Activated CD4-positive, alpha-beta memory T cell treated with anti-CD3 and anti-CD28 coated beads for 36 hours (primary cell): ENCODE data around the gene MYBPH. TPM values are rescaled to one million over a fixed set of nuclear protein-coding genes. Genes with fewer than 3 reads are reported as not detected.

ENCODE experiments used
- CTCF ChIA-PET: fragments of 350-600 bp; sonication (Branson Sonifier 250); formaldehyde crosslinking; loops from one replicate; lab custom pipeline; 2021; ENCODE audit warnings: antibody characterized with exemption, inconsistent platforms; lab: Charles Lee
- POLR2A ChIA-PET: fragments of 350-600 bp; sonication (Branson Sonifier 250); formaldehyde crosslinking; loops from one replicate; lab custom pipeline; 2021; ENCODE audit warnings: antibody characterized with exemption; lab: Charles Lee
- DNase-seq: peaks from one replicate; pipeline ENCODE4 v3.0.0-alpha.2; 2020
- H3K27ac Mint-ChIP-seq: one replicate; pipeline ENCODE4 v1.8.0; 2021; ENCODE audit warnings: mixed read lengths
- H3K27me3 Mint-ChIP-seq: one replicate; pipeline ENCODE4 v1.8.0; 2021; ENCODE audit warnings: mixed read lengths
- H3K36me3 Mint-ChIP-seq: one replicate; pipeline ENCODE4 v1.8.0; 2021; ENCODE audit warnings: mixed read lengths
- H3K4me1 Mint-ChIP-seq: one replicate; pipeline ENCODE4 v1.8.0; 2021; ENCODE audit warnings: low read depth, mixed read lengths
- H3K4me3 Mint-ChIP-seq: one replicate; pipeline ENCODE4 v1.8.0; 2021; ENCODE audit warnings: mild to moderate bottlenecking, mixed read lengths
- H3K9me3 Mint-ChIP-seq: one replicate; pipeline ENCODE4 v1.8.0; 2021; ENCODE audit warnings: mixed read lengths
- intact Hi-C: fragments of 100-400 bp; cut with micrococcal nuclease; formaldehyde crosslinking; loops from one replicate; pipeline ENCODE4 v1.15.1; 2023
- total RNA-seq, 2 experiments: library from RNA; stranded (reverse); gene quantifications; one replicate each; pipeline ENCODE4 v1.2.3, GENCODE V29; 2021

Gene MYBPH
- total RNA-seq, 2 experiments from 2014 or later, result not detected

DNA sequence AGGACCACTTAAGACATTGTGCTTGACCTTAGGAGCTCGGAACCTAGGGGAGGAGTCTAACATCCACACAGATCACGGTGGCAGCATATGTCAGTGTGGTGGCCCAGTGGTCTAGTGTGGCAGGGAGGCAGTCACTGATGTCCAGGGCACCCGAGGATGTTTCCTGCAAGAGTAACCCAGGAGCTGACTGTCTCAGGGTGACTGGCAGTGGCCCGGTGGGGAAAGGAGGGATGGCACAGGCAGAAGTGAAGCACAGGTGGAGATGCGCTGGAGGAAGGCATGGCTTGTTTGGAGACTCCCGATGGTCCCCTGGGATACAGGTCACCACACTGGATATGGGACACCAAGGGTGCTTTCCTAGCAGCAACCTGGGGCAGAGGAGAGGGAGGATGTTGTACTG is 37.5 kb upstream of the MYBPH start:
- H3K36me3 Mint-ChIP-seq, result no peaks in the 10 kb centered on the region
- no peak overlapping the region for H3K4me3 Mint-ChIP-seq
- no peak for DNase-seq
- intact Hi-C loops, result no loop called here
- POLR2A ChIA-PET, result no interaction called here
- H3K4me1 Mint-ChIP-seq, result no peaks in the 10 kb centered on the region
- H3K27me3 Mint-ChIP-seq, result peaks cover 6% of the 10 kb centered on the region
- H3K9me3 Mint-ChIP-seq, result no peaks in the 10 kb centered on the region
- no peak overlapping the region for H3K27ac Mint-ChIP-seq
- CTCF ChIA-PET, result interaction anchor here (13.4 kb wide), 1 partner anchor 174 kb away, joined by 248 read pairs; no protein-coding TSS in a partner anchor

DNA sequence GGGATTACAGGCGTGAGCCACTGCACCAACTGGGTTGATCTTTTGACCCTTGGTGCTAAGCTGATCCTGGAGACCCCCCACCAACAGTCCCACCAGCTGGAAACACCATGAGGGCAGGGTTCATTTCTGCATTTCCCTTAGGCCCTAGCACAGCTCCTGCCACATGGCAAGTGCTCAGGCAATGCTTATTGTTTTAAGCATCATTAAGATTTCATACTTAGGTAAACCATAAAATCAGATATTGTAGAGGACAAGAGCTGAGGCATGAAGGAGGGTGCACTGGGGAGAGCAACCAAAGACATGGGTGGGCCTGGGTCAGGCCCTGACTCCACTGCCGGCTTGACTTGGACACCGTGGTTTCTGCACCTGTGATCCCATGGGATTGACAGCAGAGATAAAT is 36.2 kb upstream of the MYBPH start:
- no peak for DNase-seq
- no peaks in the 10 kb centered on the region for H3K36me3 Mint-ChIP-seq
- ChIA-PET POLR2A (no interaction called here), CTCF (interaction anchor here (1.1 to 13.4 kb wide), 3 partner anchors 39 to 173 kb away, joined by 4 to 248 read pairs (median 6); no protein-coding TSS in a partner anchor)
- H3K27ac Mint-ChIP-seq, result no peak overlapping the region
- no peaks in the 10 kb centered on the region for H3K4me1 Mint-ChIP-seq
- intact Hi-C loops, result no loop called here
- H3K27me3 Mint-ChIP-seq, result peaks cover 5% of the 10 kb centered on the region
- H3K4me3 Mint-ChIP-seq, result no peak overlapping the region
- no peaks in the 10 kb centered on the region for H3K9me3 Mint-ChIP-seq

DNA sequence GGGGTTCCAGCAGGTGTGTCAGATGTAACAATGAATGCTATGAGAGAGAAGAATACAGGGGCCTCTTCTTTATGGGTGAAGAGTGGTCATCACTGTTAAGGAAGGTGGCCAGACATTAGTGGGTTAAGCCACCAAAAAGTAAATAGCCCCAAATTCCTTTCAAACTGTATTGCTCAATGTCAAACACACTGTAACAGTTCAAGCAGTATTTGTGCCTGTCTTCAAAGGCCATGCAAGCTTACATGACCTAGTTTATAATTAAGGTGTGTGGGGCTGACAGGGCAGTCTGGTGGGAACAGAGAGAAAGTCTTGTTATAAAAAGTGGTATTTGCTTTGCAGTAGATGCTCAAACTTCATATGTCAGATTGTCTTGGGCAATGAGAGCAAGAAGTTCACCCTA is 35.4 kb upstream of the MYBPH start:
- intact Hi-C loops, result no loop called here
- H3K36me3 Mint-ChIP-seq, result no peaks in the 10 kb centered on the region
- H3K27me3 Mint-ChIP-seq, result peaks cover 2% of the 10 kb centered on the region
- H3K27ac Mint-ChIP-seq, result no peak overlapping the region
- no peak overlapping the region for H3K4me3 Mint-ChIP-seq
- no peaks in the 10 kb centered on the region for H3K9me3 Mint-ChIP-seq
- H3K4me1 Mint-ChIP-seq, result no peaks in the 10 kb centered on the region
- DNase-seq, result no peak
- POLR2A ChIA-PET, result no interaction called here
- CTCF ChIA-PET, result interaction anchor here (1.1 to 13.4 kb wide), 3 partner anchors 38 to 172 kb away, joined by 4 to 248 read pairs (median 6); no protein-coding TSS in a partner anchor

DNA sequence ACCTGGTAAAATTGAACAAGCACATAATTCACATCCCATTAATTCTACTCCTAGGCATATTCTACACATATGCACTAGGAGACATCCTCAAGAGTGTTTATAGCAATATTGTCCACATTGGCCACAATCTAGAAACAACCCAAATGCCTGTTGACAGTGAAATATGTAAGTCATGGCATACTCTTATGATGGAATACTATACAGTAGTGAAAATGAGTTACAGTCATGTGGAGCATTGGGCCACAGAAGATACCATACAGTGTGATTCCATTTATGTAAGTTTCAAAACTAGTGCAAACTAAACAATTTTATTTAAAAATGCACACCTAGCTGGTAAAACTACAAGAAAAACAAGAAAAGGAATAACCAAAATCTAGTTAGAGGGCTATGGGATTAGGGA is 34.7 kb upstream of the MYBPH start:
- intact Hi-C loops, result no loop called here
- peaks cover 2% of the 10 kb centered on the region for H3K27me3 Mint-ChIP-seq
- no peak overlapping the region for H3K4me3 Mint-ChIP-seq
- CTCF ChIA-PET, result interaction anchor here (2.2 to 13.4 kb wide), 2 partner anchors 57 to 172 kb away, joined by 6 to 248 read pairs; no protein-coding TSS in a partner anchor
- H3K27ac Mint-ChIP-seq, result no peak overlapping the region
- no peak for DNase-seq
- H3K9me3 Mint-ChIP-seq, result no peaks in the 10 kb centered on the region
- no peaks in the 10 kb centered on the region for H3K36me3 Mint-ChIP-seq
- no peaks in the 10 kb centered on the region for H3K4me1 Mint-ChIP-seq
- POLR2A ChIA-PET, result no interaction called here

DNA sequence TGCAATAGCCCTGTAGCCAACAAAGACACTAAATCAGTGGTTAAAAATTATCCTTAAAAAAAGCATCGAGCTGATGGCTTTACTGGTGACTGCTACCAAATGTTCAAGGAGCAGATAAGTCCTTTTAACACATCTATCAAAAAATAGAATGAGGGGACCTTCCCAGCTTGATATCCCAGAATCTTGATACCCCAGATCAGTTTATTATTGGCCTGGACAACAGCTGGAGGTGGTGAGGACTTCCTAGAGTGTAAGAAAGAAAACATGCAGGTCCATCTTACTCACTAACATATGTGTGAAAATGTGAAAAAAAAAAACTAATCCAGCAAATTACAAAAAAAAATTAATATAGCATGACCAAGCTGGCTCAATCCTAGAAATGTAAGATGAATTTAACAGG is 32.6 kb upstream of the MYBPH start:
- ChIA-PET POLR2A (no interaction called here), CTCF (interaction anchor here (1.0 kb wide), 1 partner anchor 8 kb away, joined by 7 read pairs; no protein-coding TSS in a partner anchor)
- Mint-ChIP-seq H3K4me3 (no peak overlapping the region), H3K4me1 (no peaks in the 10 kb centered on the region), H3K27ac (no peak overlapping the region), H3K9me3 (no peaks in the 10 kb centered on the region), H3K27me3 (peaks cover 2% of the 10 kb centered on the region), H3K36me3 (no peaks in the 10 kb centered on the region)
- intact Hi-C loops, result no loop called here
- DNase-seq, result no peak

DNA sequence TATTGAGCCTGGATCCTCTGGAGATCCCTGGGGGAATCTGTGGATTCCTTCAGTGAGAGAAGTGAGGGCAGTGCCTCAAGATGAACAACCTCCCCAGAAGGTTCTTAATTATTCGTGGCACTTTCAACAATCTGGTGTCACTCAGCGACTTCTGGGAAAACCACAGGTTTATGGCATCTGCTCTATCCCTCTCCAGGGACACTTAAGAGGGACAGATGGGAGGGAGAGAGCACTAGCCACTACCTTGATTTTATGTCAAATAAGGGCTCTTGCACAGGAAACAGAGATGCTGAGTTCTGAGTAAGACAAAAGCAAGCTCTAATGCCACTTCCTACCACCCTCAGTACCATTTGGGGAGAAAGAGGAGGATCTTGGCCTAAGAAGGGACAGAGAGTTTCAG is 32.1 kb upstream of the MYBPH start:
- Mint-ChIP-seq H3K27ac (no peak overlapping the region), H3K27me3 (peaks cover 4% of the 10 kb centered on the region), H3K9me3 (no peaks in the 10 kb centered on the region), H3K4me3 (no peak overlapping the region), H3K36me3 (no peaks in the 10 kb centered on the region), H3K4me1 (no peaks in the 10 kb centered on the region)
- DNase-seq, result no peak
- ChIA-PET POLR2A (no interaction called here), CTCF (interaction anchor here (1.0 kb wide), 1 partner anchor 8 kb away, joined by 7 read pairs; no protein-coding TSS in a partner anchor)
- intact Hi-C loops, result no loop called here

DNA sequence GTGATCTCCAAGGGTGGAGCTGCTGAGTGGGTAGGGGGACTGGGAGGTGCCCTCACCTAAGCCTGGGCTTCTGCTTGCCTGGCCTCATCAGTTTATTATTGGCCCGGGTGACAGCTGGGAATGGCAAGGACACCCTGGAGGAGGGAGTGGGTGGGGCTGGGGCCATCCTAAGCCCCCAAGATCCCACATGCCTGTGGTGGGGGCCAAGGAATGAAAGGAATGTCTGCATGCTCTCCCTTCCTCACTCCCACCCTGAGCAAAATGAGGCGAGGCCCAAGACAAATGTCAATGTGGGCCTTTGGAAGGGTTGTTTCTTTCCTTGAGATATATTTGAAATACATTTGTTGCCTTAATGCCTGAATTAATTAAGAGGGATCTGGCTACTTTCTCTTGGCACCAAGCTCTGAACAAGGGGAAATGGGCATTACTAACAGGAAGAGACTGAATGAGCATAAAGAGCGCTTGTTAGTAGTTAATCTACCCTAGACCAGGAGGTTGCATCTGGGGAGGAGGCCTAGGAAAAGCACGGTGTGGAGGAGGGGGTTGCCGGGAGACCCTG is 30.6 kb upstream of the MYBPH start:
- POLR2A ChIA-PET, result no interaction called here
- intact Hi-C loops, result no loop called here
- no peaks in the 10 kb centered on the region for H3K4me1 Mint-ChIP-seq
- no peaks in the 10 kb centered on the region for H3K36me3 Mint-ChIP-seq
- H3K9me3 Mint-ChIP-seq, result no peaks in the 10 kb centered on the region
- no peak overlapping the region for H3K4me3 Mint-ChIP-seq
- H3K27ac Mint-ChIP-seq, result no peak overlapping the region
- H3K27me3 Mint-ChIP-seq, result peaks cover 8% of the 10 kb centered on the region
- CTCF ChIA-PET, result interaction anchor here (2.4 to 2.7 kb wide), 2 partner anchors 10 to 167 kb away, joined by 6 to 14 read pairs; no protein-coding TSS in a partner anchor
- DNase-seq, result no peak

DNA sequence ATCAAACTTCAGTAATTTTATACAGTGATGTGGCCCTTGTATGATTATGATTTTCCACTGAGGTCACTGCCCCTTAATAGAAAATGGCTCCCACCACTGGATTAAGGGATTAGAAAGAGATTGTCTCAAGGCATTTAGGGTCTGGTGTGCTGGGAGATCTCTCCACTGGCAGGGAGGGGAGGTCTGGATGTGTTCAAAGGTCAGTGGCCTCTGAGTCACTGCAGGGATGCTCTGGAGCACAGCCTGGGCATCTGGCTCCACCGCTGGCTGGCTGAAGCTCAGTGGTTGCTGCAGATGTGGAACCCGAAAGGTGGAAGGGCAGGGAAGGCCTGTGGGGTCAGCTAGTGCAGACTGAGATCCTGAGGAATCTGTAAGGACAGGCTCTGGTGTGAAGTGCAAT is 29.1 kb upstream of the MYBPH start:
- Mint-ChIP-seq H3K27ac (no peak overlapping the region), H3K9me3 (no peaks in the 10 kb centered on the region), H3K4me3 (no peak overlapping the region), H3K36me3 (no peaks in the 10 kb centered on the region), H3K27me3 (peaks cover 11% of the 10 kb centered on the region), H3K4me1 (no peaks in the 10 kb centered on the region)
- no peak for DNase-seq
- intact Hi-C loops, result no loop called here
- CTCF ChIA-PET, result interaction anchor here (2.4 to 2.7 kb wide), 2 partner anchors 11 to 165 kb away, joined by 6 to 14 read pairs; no protein-coding TSS in a partner anchor
- POLR2A ChIA-PET, result no interaction called here

GRCh38 chr1:203202431-203203245 is 27.0 kb upstream of the MYBPH start:
- Mint-ChIP-seq H3K27me3 (peaks cover 11% of the 10 kb centered on the region), H3K4me3 (no peak overlapping the region), H3K27ac (no peak overlapping the region), H3K36me3 (no peaks in the 10 kb centered on the region), H3K4me1 (no peaks in the 10 kb centered on the region), H3K9me3 (no peaks in the 10 kb centered on the region)
- no peak for DNase-seq
- ChIA-PET CTCF (interaction anchor here (0.9 to 1.5 kb wide), 2 partner anchors 13 to 30 kb away, joined by 3 to 6 read pairs; no protein-coding TSS in a partner anchor), POLR2A (no interaction called here)
- intact Hi-C loops, result no loop called here

GRCh38 chr1:203201516-203202205 is 26.0 kb upstream of the MYBPH start:
- Mint-ChIP-seq H3K4me3 (no peak overlapping the region), H3K27me3 (peaks cover 15% of the 10 kb centered on the region), H3K9me3 (no peaks in the 10 kb centered on the region), H3K36me3 (no peaks in the 10 kb centered on the region), H3K4me1 (no peaks in the 10 kb centered on the region), H3K27ac (no peak overlapping the region)
- intact Hi-C loops, result no loop called here
- POLR2A ChIA-PET, result no interaction called here
- no peak for DNase-seq
- CTCF ChIA-PET, result interaction anchor here (0.9 kb wide), 1 partner anchor 29 kb away, joined by 3 read pairs; no protein-coding TSS in a partner anchor

GRCh38 chr1:203200916-203201315 is 25.3 kb upstream of the MYBPH start:
- no peaks in the 10 kb centered on the region for H3K9me3 Mint-ChIP-seq
- peaks cover 15% of the 10 kb centered on the region for H3K27me3 Mint-ChIP-seq
- no peak overlapping the region for H3K27ac Mint-ChIP-seq
- ChIA-PET POLR2A (no interaction called here), CTCF (interaction anchor here (1.8 kb wide), 1 partner anchor 15 kb away, joined by 4 read pairs; no protein-coding TSS in a partner anchor)
- no peak for DNase-seq
- intact Hi-C loops, result no loop called here
- H3K4me3 Mint-ChIP-seq, result no peak overlapping the region
- no peaks in the 10 kb centered on the region for H3K36me3 Mint-ChIP-seq
- H3K4me1 Mint-ChIP-seq, result no peaks in the 10 kb centered on the region
